Endothelial cell of hepatic sinusoid (primary cell): Measurements from ENCODE around the gene ZNF205.
"Not testable (repeated sequence)": the region's sequence is repeated elsewhere in the genome, so short reads cannot be mapped to it uniquely, and the experiment has no call there.

ENCODE experiments used
- in situ Hi-C: cut with HindIII; loops from 2 replicates; pipeline ENCODE4 v1.10.0; 2017; ENCODE audit warnings: low sequenced_read_pairs

Gene ZNF205

DNA sequence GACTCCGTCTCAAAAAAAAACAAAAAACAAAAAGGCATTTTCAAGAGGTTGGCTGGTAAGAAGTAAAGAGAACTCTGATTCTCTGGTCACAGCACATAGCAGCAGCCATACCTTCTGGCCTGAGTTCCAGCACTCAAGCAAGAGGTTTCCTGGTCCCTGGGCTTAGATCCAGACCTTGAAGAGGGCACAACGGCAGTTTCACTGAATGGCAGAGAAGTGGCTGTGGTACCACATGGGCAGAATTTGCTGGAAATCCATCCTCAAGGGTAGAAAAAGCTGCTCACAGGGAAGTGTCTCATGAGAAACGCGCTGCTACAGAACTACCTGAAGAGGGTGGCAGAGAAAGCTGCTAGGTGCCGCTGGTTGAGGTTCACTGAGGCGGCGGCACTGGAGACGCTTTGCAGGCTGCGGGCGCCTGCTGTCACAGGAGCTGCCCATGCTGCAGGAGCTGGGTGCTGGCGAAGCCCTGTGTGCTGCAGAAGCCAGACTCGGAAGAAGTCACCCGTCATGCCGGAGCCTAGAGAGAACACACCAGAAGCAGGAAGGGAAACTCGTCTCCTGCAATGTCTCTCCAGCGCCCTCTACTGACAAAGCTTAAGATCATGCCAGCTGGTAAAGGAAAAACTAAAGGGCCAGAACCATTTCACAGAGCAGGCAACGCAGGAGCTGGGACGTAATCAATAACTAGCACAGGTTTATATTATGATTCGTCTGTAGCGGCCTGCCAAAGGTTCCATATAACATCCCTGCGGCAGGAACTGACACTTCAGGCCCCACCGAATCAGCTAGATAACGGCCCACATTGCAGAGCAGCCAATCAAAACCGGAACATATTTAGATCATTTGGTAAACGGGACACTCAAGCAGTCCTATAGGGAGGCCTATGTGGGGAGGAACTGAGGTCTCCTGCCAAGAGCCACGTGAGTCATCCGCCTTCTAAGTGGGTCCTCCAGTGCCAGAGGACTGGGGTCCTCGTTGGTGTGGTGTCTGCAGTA lies 17.0 kb downstream of the ZNF205 start:
- in situ Hi-C loops, result loop anchor here (5.0 kb wide), 1 partner anchor 62 kb away; the partner anchor contains the start of gene IL32

DNA sequence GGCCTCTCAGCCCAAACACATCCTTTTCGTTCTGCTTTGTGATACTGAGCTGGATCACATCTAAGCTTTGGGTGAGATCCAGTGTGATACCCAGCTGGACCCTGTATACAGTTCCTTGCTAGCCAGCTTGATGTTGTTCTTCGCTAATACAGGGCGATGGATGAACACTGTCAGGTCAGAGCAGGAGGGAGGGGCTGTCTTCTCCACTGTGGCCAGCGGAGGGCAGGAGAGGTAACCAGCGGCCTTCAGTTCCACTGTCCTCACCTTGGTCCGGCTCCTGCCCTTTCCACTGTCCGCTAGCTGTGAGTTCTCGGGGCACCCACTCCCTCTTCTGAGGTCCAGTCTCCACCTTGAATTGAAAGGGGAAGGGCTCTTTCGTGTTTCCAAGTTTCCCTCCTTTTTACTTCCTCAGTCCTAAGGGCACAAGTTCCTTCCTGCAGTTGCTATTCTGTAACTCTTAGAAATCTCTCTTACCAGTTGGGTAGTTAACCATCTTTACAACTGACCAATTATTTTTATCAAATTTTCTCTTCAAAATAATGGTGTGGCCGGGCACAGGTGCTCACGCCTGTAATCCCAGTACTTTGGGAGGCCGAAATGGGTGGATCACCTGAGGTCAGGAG lies 19.5 kb downstream of the ZNF205 start:
- in situ Hi-C loops, result no loop called here

DNA sequence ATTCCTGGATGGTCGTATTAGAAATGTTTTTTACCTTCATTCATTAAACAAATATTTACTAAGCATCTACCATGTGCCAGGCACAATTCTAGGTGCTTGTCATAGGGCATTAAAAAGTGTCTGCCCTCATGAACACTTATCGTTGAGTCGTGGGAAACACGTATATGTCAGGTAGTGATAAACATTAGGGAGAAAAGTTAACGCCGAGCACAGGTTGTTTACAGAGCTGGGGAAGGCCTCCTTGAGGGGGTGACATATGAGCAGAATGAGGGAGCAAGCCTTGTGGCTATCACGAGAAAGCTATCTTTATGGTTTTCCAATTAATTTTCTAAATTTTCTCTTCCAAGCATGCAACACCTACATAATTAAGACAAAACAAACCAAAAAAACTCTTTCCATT lies 21.5 kb downstream of the ZNF205 start:
- in situ Hi-C loops, result no loop called here

DNA sequence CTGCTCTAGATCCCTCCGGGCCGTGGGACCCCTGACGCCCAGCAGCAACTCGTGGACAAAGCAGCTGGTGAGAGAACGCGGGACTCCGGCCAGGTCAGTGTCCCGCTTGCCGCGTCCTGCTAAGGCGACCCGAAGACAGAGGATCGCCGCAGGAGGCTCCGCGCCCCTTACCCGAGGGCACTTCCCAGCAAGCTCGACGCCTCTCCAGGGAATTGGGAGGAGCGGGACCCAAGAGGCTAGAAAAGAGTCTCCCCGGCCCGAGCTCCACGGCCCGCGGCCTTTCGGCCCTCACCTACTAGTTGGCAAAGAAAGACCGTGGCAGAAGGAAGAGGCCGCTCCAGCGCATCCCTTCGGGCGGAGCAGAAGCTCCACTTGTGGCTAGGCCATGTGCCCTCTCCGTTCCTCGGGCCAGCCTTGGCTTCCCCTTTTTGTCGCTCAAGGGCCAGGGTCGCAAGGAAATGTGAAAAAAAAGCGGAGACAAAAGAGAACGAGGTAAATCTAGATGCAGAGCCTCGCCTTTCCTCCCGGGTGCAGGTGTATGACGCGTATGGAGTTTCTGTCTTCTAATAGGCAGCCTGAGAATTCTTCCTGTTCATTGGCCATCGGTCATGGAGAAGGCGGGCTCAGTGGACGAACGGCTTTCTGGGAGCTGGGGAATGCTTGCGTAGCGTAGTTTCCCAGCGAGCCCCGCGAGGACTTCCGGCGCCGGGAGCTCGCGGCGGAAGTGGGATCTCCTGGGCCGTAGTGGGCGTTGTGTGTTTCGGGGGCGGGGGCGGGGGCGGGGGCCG lies 22.1 kb downstream of the ZNF205 start, which contains the start of gene ZNF213:
Gene ZNF213, plus strand, starts transcription at position 692 of the 788 bp plus-strand sequence. CDS start 2,252 bp downstream, outside the sequence.
- in situ Hi-C loops, result no loop called here

DNA sequence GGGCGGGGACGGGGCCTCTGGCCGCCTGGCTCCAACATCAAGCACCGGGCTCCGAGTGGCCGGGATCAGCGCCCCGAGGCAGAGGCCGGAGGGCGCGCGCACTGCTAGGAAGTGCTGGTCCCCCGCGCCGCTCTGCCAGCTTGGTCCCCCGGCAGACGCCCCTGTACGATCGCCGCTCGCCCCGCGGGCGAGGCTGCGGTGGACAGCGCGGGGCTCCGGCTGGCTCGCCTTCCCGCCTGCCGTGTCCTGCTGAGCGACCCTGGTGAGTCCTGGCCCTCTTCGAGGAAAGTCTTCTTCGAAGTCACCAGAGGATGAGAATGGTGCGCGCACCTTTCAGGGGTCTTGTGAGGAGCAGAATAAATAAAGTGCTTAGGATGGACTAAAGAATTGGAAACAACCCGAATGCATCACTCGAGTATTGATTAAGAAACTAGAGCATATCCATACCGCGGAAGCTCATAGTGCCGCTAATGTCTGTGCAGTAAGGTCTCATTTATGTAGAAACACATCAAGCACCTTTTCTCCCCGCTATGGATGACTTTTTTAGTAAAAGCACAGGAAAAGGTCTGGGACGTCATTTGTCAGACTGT lies 22.8 kb downstream of the ZNF205 start:
- in situ Hi-C loops, result no loop called here

DNA sequence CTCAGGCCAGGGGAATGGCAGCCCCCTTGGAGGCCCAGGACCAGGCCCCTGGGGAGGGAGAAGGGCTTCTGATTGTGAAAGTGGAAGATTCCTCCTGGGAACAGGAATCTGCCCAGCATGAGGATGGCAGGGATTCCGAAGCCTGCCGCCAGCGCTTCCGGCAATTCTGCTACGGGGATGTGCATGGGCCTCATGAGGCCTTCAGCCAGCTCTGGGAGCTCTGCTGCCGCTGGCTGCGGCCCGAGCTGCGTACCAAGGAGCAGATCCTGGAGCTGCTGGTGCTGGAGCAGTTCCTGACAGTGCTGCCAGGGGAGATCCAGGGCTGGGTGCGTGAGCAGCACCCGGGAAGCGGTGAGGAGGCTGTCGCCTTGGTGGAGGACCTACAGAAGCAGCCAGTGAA lies 24.9 kb downstream of the ZNF205 start:
- in situ Hi-C loops, result no loop called here

DNA sequence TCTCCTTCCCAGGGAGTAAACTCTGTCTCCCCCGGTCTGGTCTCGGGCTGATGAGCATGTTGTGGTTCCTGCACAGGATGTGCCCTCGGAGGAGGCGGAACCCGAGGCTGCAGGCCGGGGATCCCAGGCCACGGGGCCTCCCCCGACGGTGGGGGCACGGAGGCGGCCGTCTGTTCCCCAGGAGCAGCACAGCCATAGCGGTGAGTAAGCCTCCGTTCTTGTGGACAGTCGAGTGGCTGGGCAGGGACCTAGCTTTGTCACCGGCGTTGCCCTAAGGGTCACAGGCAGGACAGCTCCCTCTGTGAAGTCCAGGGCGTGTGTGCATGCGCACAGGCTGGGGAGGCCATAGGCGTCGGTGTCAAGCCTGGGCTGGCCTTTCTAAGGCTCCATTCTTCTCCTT lies 26.0 kb downstream of the ZNF205 start:
- in situ Hi-C loops, result no loop called here

DNA sequence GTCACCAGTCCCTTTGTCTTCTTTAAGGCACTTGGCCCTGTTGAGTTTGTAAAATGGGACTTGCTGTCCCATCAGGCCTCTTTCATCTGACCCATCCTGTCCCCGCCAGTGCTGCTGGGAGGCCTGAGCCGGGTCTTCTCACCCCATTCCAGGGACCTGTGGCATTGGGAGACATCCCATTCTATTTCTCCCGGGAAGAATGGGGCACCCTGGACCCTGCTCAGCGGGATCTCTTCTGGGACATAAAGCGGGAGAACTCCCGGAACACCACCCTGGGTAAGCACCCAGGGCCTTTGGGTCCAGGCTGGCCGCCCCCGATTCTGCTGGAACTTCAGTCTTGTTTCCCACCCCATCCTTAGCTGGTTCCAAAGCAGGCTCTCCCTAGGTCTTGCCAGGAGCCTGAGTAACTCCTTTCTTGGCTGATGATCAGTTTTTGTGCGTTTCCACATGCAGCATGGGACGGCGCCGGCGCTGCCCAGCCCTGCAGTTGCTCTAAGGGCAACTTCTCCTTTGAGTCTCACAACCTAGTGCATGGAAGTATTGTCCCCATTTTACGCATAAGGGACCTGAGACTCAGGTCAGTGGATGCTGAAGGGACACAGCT lies 26.5 kb downstream of the ZNF205 start:
- in situ Hi-C loops, result no loop called here

DNA sequence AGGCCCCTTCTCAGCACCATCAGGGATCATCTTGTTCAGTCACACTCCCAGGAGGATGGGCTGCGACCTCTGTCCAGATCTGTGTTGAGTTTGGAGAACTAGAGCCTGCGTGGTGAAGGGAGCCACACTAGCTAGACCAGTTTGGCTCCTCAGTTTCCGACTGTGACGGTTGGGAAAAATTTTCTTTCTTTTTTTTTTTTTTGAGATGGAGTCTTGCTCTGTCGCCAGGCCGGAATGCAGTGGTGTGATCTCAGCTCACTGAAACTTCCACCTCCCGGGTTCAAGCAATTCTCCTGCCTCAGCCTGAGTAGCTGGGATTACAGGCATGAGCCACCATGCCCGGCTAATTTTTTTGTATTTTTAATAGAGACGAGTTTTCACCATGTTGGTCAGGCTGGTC lies 27.2 kb downstream of the ZNF205 start:
- in situ Hi-C loops, result not testable (repeated sequence)

DNA sequence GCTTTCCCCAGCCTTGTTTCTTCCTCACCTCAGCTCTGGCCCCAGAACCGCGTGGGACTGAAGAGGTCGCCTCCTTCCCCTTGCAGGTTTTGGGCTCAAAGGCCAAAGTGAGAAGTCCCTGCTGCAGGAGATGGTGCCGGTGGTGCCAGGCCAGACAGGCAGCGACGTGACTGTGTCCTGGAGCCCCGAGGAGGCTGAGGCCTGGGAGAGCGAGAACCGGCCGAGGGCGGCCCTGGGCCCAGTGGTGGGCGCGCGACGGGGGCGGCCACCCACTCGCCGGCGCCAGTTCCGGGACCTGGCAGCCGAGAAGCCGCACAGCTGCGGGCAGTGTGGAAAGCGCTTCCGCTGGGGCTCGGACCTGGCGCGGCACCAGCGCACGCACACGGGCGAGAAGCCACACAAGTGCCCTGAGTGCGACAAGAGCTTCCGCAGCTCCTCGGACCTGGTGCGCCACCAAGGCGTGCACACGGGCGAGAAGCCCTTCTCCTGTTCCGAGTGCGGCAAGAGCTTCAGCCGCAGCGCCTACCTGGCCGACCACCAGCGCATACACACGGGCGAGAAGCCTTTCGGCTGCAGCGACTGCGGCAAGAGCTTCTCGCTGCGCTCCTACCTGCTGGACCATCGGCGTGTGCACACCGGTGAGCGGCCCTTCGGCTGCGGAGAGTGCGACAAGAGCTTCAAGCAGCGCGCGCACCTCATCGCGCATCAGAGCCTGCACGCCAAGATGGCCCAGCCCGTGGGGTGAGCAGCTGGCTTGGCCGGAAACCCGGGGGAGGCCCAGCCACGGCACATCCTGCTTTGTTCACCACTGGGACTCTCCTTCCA lies 28.4 kb downstream of the ZNF205 start:
- in situ Hi-C loops, result no loop called here

DNA sequence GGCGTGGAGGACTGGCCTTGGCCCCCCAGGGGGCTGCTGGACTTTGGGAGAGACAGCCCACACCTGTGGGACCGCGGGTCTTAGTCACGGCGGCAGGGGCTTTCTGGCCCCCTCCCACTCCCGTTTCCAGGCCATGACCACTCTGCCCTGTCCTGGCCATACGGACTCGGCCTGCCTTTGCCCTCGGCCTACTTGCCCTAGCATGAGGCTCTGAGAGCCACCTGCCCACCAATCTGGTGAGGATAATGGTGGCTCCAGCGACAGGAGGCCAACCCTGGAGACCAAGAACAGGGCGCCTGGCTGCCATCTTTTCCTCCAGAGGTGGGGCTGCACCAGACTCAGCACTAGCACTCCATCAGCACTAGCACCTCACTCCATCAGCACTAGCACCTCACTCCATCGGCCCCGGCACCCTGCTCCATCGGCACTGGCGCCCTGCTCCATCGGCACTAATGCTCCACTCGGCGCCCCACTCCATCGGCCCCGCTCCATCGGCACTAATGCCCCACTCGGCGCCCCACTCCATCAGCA lies 29.5 kb downstream of the ZNF205 start:
- in situ Hi-C loops, result no loop called here

DNA sequence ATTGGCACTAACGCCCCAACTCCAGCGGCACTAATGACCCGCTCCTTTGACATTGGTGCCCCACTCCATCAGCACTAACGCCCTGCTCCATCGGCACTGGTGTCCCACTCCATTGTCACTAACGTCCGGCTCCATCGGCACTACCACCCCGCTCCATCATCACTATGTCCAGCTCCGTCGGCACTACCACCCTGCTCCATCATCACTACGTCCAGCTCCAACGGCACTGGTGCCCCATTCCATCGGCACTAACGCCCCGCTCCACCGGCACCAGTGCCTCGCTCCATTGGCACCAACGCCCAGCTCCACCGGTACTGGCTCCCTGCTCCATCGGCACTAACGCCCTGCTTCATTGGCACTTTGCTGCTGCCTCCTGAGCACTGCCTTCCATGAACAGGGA lies 29.9 kb downstream of the ZNF205 start:
- in situ Hi-C loops, result no loop called here

DNA sequence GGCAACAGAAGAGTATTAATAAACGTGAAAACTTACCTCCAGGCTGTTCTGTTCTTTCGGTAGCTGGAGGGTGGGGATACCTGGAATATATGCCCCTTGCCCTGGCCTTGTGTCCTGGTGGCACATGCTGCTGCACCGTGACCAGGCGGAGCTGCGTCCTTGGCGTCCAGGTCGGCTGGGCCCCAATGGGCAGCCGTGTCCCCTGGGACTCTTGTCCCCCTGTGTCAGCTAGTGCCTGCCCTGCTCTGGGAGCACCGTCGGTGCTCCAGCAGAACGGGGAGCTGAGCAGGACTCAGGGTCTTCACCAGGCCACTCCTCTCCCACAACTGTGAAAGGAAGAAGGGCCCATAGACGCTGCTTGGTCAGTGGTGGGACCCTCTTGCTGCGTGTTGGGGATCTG lies 30.4 kb downstream of the ZNF205 start:
- in situ Hi-C loops, result no loop called here

DNA sequence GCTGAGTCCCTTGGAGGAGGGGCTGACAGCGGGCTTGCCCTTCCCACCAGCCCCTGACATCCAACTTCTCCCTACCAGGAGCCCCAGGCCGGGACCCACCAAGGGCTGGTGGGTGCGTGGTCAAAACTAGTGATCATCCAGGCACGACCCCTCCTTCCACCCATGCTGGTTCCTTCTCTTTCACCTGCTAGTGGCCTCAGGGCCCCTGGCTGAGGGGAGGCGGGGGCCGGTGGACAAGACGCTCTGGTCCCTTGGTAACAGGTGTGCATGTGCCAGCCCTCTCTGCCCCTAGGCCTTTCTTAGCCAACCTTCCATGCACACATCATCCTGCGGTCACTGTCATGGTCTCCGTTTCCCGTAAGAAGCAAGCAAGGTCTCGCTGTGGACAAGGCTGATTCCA lies 30.8 kb downstream of the ZNF205 start:
- in situ Hi-C loops, result no loop called here

DNA sequence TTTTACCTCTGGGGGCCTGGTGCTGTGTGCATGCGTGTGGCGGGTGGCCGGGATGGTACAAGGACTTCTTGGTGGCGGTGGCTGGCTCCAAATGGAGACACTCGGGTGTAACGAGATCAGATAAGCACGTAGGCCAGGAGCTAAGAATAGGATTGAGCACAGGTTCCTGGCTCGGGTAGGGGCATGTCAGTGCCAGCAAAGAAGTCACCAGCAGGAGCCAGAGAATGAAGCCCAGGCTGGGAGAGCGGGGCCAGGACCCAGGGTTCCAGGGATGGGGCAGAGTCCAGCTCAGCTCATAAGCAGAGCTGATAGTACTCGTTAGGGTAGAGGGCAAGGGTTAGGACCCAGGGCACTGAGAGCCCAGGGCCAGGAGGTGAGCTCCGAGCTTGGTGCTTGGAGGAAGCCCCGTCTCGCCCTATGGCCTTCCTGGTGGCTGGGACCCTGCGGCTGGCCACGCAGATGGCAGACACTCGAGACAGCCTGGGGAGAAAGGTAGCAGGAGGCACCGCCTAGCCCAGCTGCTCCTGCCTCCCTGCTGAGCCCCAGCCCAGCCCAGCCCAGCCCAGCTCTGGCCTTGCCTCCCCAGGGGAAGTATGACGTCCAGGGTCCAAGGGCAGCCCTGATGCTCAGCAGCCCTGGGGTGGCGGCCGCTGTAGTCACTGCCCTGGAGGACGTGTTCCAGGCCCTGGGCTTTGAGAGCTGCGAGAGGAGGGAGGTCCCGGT lies 31.4 kb downstream of the ZNF205 start:
- in situ Hi-C loops, result no loop called here

DNA sequence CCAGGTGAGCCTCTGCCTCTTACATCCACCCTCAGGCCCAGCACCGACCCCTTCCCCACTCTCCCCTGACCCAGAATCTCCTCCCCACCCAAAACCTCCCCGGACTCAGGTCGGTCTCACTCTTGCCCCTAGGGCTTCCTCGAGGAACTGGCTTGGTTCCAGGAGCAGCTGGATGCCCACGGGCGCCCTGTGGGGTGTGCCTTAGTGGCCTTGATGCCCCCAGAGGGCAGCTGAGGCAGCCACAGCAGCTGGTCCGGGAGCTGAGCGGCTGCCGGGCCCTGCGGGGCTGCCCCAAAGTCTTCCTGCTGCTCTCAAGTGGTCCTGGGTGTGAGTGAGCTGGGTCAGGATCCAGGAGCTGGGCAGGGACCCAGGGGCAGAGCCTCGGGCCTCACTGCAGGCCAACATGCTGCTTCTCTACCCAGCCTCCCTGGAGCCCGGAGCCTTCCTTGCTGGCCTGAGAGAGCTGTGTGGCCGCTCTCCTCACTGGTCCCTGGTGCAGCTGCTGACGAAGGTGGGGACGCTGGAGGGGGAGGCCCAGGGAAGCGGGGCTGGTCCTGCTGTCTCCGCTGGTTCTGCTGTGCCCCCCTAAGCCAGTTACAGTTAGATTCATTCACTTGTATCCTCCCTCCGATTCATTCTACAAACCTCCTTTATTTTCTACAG lies 32.1 kb downstream of the ZNF205 start:
- in situ Hi-C loops, result no loop called here

DNA sequence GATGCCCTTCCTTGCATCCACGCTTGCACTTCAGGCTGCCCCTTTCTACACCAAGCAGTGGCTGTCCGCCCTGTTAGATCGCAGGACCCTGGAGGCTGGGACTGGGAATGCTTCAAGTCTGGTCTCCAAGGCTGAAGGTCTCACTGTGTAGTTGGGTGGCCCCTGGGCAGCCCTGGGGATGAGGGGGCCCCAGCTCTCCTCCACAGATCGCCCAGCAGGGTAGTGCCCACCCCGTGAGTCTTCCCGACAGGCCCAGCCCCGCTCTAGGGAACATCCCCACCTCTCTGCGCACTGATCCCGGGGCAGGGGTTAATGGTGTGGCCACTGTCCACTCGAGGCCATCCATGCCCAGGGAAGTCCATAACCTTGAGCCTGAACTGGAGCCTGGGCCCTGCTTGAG lies 32.8 kb downstream of the ZNF205 start:
- in situ Hi-C loops, result loop anchor here (5.0 kb wide), 2 partner anchors 48 to 57 kb away; partner anchors contain the start of gene ZSCAN10

DNA sequence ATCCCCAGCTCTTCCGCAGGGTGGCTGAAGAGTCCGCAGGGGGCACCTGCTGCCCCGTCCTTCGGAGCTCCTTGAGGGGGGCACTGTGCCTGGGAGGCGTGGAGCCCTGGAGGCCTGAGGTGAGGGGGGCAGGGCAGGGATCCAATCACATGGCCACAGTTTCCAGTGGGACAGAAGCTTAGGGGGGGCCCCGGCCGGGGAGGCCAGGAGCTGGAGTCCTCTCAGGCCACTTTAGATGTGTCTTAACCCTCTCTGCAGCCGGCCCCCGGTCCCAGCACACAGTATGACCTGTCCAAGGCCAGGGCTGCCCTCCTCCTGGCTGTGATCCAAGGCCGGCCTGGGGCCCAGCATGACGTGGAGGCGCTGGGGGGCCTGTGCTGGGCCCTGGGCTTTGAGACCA lies 33.3 kb downstream of the ZNF205 start:
- in situ Hi-C loops, result loop anchor here (5.0 kb wide), 2 partner anchors 48 to 57 kb away; partner anchors contain the start of gene ZSCAN10
